MCF 10A (cell line): ENCODE results near the gene SCAP. TPM values are rescaled to one million over a fixed set of nuclear protein-coding genes. Genes with fewer than 3 reads are reported as not detected.

ENCODE experiments used
- BruUV-seq: library from RNA; stranded (reverse); fragments of 400-500 nt; replicated peaks from 2 replicates; lab custom pipeline; 2021; lab: Mats Ljungman, UMichigan
- CTCF ChIA-PET: fragments of 300-600 bp; sonication (Branson Sonifier 250); formaldehyde crosslinking; extraction: SDS; loops from one replicate; lab custom pipeline; 2021; ENCODE audit warnings: antibody characterized with exemption, inconsistent platforms; lab: Yijun Ruan, JAX
- POLR2A ChIA-PET: fragments of 300-600, 350-650 bp; sonication (Branson Sonifier 250); formaldehyde crosslinking; extraction: SDS; loops from one replicate; lab custom pipeline; 2020; ENCODE audit warnings: antibody characterized with exemption, inconsistent platforms; lab: Yijun Ruan, JAX
- DNase-seq: peaks from one replicate; pipeline ENCODE4 v3.0.0-alpha.2; 2018; ENCODE audit not compliant: unreplicated experiment
- H3K27ac Mint-ChIP-seq: one replicate; pipeline ENCODE4 v1.8.0; 2022; ENCODE audit warnings: mild to moderate bottlenecking, low read depth, mixed read lengths; ENCODE audit not compliant: unreplicated experiment
- H3K27me3 Mint-ChIP-seq: one replicate; pipeline ENCODE4 v1.8.0; 2022; ENCODE audit warnings: mixed read lengths; ENCODE audit not compliant: insufficient read depth, unreplicated experiment
- H3K36me3 Mint-ChIP-seq: one replicate; pipeline ENCODE4 v1.8.0; 2022; ENCODE audit warnings: mild to moderate bottlenecking, moderate library complexity, mixed read lengths; ENCODE audit not compliant: insufficient read depth, unreplicated experiment
- H3K4me1 Mint-ChIP-seq: one replicate; pipeline ENCODE4 v1.8.0; 2022; ENCODE audit warnings: mixed read lengths; ENCODE audit not compliant: insufficient read depth, unreplicated experiment
- H3K4me3 Mint-ChIP-seq: one replicate; pipeline ENCODE4 v1.8.0; 2022; ENCODE audit warnings: mild to moderate bottlenecking, moderate library complexity, mixed read lengths; ENCODE audit not compliant: unreplicated experiment
- H3K9me3 Mint-ChIP-seq: one replicate; pipeline ENCODE4 v1.8.0; 2022; ENCODE audit warnings: mixed read lengths; ENCODE audit not compliant: unreplicated experiment
- intact Hi-C: fragments of 100-400 bp; cut with micrococcal nuclease; formaldehyde crosslinking; loops from 2 replicates; pipeline ENCODE4 v1.14.1; 2022
- total RNA-seq: library from RNA; stranded (reverse); gene quantifications from 2 replicates; pipeline ENCODE4 v1.2.3, GENCODE V29; 2022
- TF ChIP-seq, protein P1 (sequence below): fragments of 200-600 bp; IDR thresholded peaks from one replicate; pipeline ENCODE4 v1.8.0; 2022; ENCODE audit warnings: antibody characterized with exemption, mild to moderate bottlenecking; ENCODE audit not compliant: unreplicated experiment

The SCAP gene
- total RNA-seq, 1 experiment from 2014 or later: 87.8 TPM

DNA sequence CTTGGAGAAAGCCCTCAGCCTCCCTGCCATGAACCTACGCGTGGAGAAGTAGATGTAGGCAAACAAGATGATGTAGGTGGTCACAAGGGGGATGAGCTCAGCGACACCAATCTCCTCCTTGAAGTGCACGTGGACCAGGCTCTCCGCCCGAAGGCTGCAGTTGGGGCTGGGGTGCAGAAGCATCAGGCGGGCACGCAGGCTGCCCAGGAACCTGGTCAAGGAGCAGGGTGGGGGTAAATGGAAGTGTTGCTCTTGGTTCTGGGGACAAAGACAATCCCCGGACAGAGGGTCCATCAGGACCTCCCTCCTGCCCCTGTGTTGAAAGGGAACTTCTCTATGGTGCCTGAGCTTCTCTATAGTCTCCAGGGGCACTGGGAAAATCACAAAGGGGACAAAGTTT lies 49.8 kb downstream of the SCAP start:
- DNase-seq: no peak
- no TSS peak for BruUV-seq
- CTCF ChIA-PET: no interaction called here
- Mint-ChIP-seq H3K4me1 (no peaks in the 10 kb centered on the region), H3K9me3 (no peaks in the 10 kb centered on the region), H3K36me3 (peaks cover 44% of the 10 kb centered on the region), H3K27ac (no peak overlapping the region), H3K4me3 (no peak overlapping the region), H3K27me3 (no peaks in the 10 kb centered on the region)
- intact Hi-C loops: no loop called here
- TF ChIP-seq, protein P1, sequence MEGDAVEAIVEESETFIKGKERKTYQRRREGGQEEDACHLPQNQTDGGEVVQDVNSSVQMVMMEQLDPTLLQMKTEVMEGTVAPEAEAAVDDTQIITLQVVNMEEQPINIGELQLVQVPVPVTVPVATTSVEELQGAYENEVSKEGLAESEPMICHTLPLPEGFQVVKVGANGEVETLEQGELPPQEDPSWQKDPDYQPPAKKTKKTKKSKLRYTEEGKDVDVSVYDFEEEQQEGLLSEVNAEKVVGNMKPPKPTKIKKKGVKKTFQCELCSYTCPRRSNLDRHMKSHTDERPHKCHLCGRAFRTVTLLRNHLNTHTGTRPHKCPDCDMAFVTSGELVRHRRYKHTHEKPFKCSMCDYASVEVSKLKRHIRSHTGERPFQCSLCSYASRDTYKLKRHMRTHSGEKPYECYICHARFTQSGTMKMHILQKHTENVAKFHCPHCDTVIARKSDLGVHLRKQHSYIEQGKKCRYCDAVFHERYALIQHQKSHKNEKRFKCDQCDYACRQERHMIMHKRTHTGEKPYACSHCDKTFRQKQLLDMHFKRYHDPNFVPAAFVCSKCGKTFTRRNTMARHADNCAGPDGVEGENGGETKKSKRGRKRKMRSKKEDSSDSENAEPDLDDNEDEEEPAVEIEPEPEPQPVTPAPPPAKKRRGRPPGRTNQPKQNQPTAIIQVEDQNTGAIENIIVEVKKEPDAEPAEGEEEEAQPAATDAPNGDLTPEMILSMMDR: no peak
- POLR2A ChIA-PET: no interaction called here

DNA sequence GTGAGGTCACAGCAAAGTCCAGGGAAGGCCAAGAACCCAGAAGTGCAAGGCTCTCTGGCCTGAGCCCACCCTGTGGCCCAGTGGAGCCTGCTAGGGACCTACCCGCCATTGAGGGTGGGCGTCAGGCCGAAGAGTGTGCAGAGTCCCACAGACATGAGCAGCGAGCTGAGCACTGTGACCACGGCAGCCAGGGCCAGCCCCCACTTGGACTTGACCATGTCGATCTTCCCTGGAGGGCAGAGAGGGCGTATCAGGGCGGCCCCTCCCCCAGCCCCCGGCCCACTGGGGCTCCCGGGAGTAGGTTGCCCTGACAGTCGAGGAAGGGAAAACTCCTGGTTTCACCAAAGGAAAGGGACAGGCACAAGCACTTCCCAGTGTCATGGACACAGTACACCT lies 50.4 kb downstream of the SCAP start:
- intact Hi-C loops: no loop called here
- Mint-ChIP-seq H3K27me3 (no peaks in the 10 kb centered on the region), H3K4me3 (no peak overlapping the region), H3K36me3 (peaks cover 42% of the 10 kb centered on the region), H3K9me3 (no peaks in the 10 kb centered on the region), H3K4me1 (no peaks in the 10 kb centered on the region), H3K27ac (no peak overlapping the region)
- ChIA-PET POLR2A (no interaction called here), CTCF (interaction anchor here (0.6 kb wide), 1 partner anchor 51 kb away, joined by 4 read pairs; the partner anchor contains the start of gene SCAP)
- no TSS peak for BruUV-seq
- TF ChIP-seq, protein P1: no peak
- no peak for DNase-seq

DNA sequence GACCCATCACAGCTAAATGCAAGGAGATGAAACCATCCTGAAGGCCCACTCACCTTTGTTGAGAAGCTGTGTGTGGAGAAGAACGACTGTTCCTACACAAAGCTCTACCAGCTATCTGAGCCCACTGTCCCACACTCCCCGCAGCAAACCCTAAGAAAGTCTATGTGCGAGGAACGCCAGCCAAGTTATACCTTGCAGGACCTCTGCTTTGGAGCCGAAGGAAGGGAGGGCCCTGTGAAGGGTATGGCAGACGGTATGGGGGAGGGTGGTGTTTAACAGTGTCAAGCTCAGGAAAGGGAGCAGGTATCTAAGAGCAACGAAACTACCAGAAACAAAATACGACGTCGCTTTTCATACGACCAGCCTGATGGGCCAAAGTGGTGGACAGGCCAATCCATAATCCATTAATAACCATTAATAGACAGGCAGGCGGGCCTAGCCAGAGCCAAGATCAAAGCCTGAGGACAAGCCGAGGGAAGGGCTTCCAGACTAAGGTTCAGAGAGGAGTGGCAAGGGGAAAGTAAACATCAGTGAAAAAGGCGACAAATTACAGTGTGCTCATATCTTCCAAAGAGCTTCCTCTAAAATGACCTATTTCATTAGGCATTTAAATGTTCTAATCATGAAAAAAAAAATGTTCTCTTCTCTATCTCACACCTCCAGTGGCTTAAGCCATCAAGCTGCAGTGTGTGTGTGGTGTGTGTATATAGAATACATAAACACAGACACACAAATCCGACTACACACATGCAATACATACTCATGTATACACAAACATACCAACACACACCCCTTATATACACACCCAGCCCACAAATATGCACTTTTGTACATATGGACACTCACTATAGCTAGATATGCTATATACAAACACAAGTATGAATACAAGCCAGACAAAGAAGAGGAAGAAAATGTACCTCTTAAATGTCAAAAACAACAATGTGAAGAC lies 51.0 kb downstream of the SCAP start:
- Mint-ChIP-seq H3K27ac (no peak overlapping the region), H3K4me3 (no peak overlapping the region), H3K9me3 (no peaks in the 10 kb centered on the region), H3K36me3 (peaks cover 44% of the 10 kb centered on the region), H3K4me1 (no peaks in the 10 kb centered on the region), H3K27me3 (no peaks in the 10 kb centered on the region)
- DNase-seq: no peak
- BruUV-seq: no TSS peak
- ChIA-PET CTCF (interaction anchor here (0.6 to 6.7 kb wide), 4 partner anchors 11 to 89 kb away, joined by 3 to 86 read pairs (median 5); partner anchors contain the start of gene SCAP), POLR2A (no interaction called here)
- intact Hi-C loops: no loop called here
- TF ChIP-seq, protein P1: no peak

DNA sequence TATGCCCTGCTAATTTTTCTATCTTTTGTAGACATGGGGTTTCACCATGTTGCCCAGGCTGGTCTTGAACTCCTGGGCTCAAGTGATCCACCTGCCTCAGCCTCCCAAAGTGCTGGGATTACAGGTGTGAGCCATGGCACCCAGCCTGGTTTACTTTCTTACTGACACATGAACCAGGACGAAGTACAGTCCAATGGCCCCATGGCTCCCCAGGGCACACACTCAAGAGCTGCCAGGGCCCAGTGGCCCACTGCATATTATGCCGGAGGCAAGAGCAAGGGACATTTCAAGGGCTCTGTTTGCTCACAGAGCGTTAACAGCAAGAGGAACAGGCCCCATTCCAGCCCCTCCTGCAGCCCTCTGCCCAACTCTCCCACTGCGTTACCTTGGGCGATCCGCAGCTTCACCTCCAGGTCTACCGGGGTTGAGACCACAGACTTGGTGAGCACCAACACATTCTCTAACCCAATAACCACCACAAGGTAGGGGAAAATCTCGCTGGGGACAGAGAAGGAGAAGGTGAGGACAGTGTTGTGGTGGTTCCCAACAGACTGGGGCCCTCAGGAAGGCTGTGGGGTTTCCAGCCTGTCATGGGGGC lies 52.1 kb downstream of the SCAP start:
- no peak overlapping the region for H3K4me3 Mint-ChIP-seq
- intact Hi-C loops: no loop called here

More for the DNA sequence above, 52.1 kb downstream of the SCAP start:
- ChIA-PET POLR2A (interaction anchor here (0.7 to 4.2 kb wide), 2 partner anchors 11 to 52 kb away, joined by 3 to 34 read pairs; partner anchors contain the start of gene SCAP), CTCF (interaction anchor here (0.6 to 6.7 kb wide), 5 partner anchors 10 to 90 kb away, joined by 3 to 86 read pairs (median 6); partner anchors contain the start of gene SCAP)
- H3K4me1 Mint-ChIP-seq: no peaks in the 10 kb centered on the region
- H3K36me3 Mint-ChIP-seq: peaks cover 53% of the 10 kb centered on the region
- H3K27ac Mint-ChIP-seq: no peak overlapping the region
- H3K9me3 Mint-ChIP-seq: no peaks in the 10 kb centered on the region
- BruUV-seq: no TSS peak
- TF ChIP-seq, protein P1: no peak
- no peaks in the 10 kb centered on the region for H3K27me3 Mint-ChIP-seq
- DNase-seq: no peak
